PC-3 (cell line): ENCODE data around the gene ZNF436. TPM values are rescaled to one million over a fixed set of nuclear protein-coding genes. Genes with fewer than 3 reads are reported as not detected.

Experiments
- ATAC-seq: fragments of 200-7000 bp; cut with Tn5 transposase; 2 replicates; pipeline ENCODE4 v1.9.1; 2020; ENCODE audit warnings: mild to moderate bottlenecking, moderate library complexity
- BruUV-seq: library from RNA; stranded (reverse); fragments of 400-500 nt; replicated peaks from 2 replicates; lab custom pipeline; 2021; lab: Mats Ljungman, UMichigan
- CTCF ChIA-PET: fragments of 300-600 bp; sonication (Branson Sonifier 250); formaldehyde crosslinking; loops from one replicate; lab custom pipeline; 2022; ENCODE audit warnings: antibody characterized with exemption; lab: Charles Lee
- POLR2A ChIA-PET: fragments of 300-600 bp; sonication (Branson Sonifier 250); formaldehyde crosslinking; loops from one replicate; lab custom pipeline; 2022; ENCODE audit warnings: antibody characterized with exemption; ENCODE audit not compliant: unreplicated experiment; lab: Charles Lee
- DNase-seq: peaks from one replicate; pipeline ENCODE4 v3.0.0-alpha.2; 2015
- H2AFZ ChIP-seq: fragments of 300-600 bp; sonication (generic); 2 replicates; pipeline ENCODE4 v1.6.0; 2016; ENCODE audit warnings: antibody characterized with exemption, low read length
- H3F3A ChIP-seq: fragments of 300-600 bp; sonication (generic); one replicate; pipeline ENCODE4 v1.6.0; 2017; ENCODE audit warnings: antibody characterized with exemption, low read length, control low read depth, mild to moderate bottlenecking; ENCODE audit not compliant: unreplicated experiment
- H3K27ac ChIP-seq: fragments of 300-600 bp; sonication (generic); 2 replicates; pipeline ENCODE4 v1.5.1; 2016; ENCODE audit warnings: mild to moderate bottlenecking, low read length
- H3K27me3 ChIP-seq: fragments of 300-600 bp; sonication (generic); 2 replicates; pipeline ENCODE4 v1.6.1; 2016; ENCODE audit warnings: low read length, mixed read lengths
- H3K36me3 ChIP-seq: fragments of 300-600 bp; sonication (generic); 2 replicates; pipeline ENCODE4 v1.6.1; 2016; ENCODE audit warnings: low read depth, mixed run types, low read length, mixed read lengths
- H3K4me1 ChIP-seq: fragments of 300-600 bp; sonication (generic); 2 replicates; pipeline ENCODE4 v1.5.1; 2016; ENCODE audit warnings: low read length; ENCODE audit not compliant: insufficient read depth
- H3K4me2 ChIP-seq: fragments of 300-600 bp; sonication (generic); 2 replicates; pipeline ENCODE4 v1.6.0; 2016; ENCODE audit warnings: low read length
- H3K4me3 ChIP-seq: fragments of 300-600 bp; sonication (generic); 2 replicates; pipeline ENCODE4 v1.5.1; 2016; ENCODE audit warnings: mild to moderate bottlenecking, low read length, mixed read lengths
- H3K79me2 ChIP-seq: fragments of 300-600 bp; sonication (generic); 2 replicates; pipeline ENCODE4 v1.6.1; 2017; ENCODE audit warnings: low read length, mixed read lengths
- H3K9ac ChIP-seq: fragments of 300-600 bp; sonication (generic); 2 replicates; pipeline ENCODE4 v1.6.0; 2016; ENCODE audit warnings: mild to moderate bottlenecking, low read length
- H3K9me2 ChIP-seq: fragments of 300-600 bp; sonication (generic); replicated peaks from 2 replicates; pipeline ENCODE4 v1.6.1; 2016; ENCODE audit warnings: mixed run types, low read length, mixed read lengths
- H3K9me3 ChIP-seq: fragments of 300-600 bp; sonication (generic); 2 replicates; pipeline ENCODE4 v1.6.1; 2016; ENCODE audit warnings: low read length, mixed read lengths
- H4K20me1 ChIP-seq: fragments of 300-600 bp; sonication (generic); 2 replicates; pipeline ENCODE4 v1.6.1; 2016; ENCODE audit warnings: low read length, mixed read lengths
- EZH2 ChIP-seq: fragments of 300-600 bp; sonication (generic); IDR thresholded peaks from one replicate; pipeline ENCODE4 v1.6.1; 2017; ENCODE audit warnings: antibody characterized with exemption, mild to moderate bottlenecking, low read length; ENCODE audit not compliant: unreplicated experiment
- EZH2phosphoT487 ChIP-seq: fragments of 300-600 bp; sonication (generic); IDR thresholded peaks from 2 replicates; pipeline ENCODE4 v1.6.1; 2018; ENCODE audit warnings: mild to moderate bottlenecking, antibody characterized with exemption, low read length, borderline replicate concordance
- intact Hi-C: fragments of 100-400 bp; cut with micrococcal nuclease; formaldehyde crosslinking; loops from 2 replicates; pipeline ENCODE4 v1.9.0; 2023
- total RNA-seq: library from RNA; depleted of rRNA; stranded (reverse); fragments of >200 nt; gene quantifications from 2 replicates; pipeline ENCODE4 v1.2.3, GENCODE V29; 2014
- TF ChIP-seq, protein P1 (sequence below): fragments of 300-600 bp; sonication (generic); conservative IDR thresholded peaks from 2 replicates; pipeline ENCODE4 v1.5.1; 2017; ENCODE audit warnings: antibody characterized with exemption, low read depth, mild to moderate bottlenecking, low read length

ZNF436 gene
- total RNA-seq, 1 experiment from 2014 or later: 10.5 TPM

DNA sequence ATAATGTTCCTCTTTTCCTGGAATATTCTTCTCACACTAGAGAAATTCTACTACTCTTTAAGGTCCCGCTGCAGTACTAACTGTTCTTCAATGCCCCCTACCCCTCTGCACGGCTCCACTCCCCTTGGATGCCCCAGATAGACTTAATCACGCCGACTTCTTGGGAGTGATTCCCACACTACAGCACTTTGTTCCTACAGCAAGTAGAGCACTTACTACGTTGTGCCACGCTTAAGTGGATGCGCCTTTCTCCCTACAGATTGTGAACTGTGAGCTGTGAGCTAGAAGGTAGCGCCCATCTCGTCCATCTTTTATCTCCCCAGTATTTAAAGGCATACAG lies 2.2 kb downstream of the ZNF436 start:
- Histone ChIP-seq H3K27ac (peak overlapping the region; percentile 66), H3K79me2 (peaks cover 54% of the 10 kb centered on the region), H4K20me1 (no peaks in the 10 kb centered on the region), H3K9me2 (no peaks in the 10 kb centered on the region), H3K4me3 (peak overlapping the region; percentile 93), H3K36me3 (peaks cover 33% of the 10 kb centered on the region), H3K27me3 (no peaks in the 10 kb centered on the region), H3K4me2 (peak overlapping the region; percentile 100), H3K9ac (peak overlapping the region; percentile 94), H3F3A (no peaks in the 10 kb centered on the region), H3K9me3 (peaks cover 22% of the 10 kb centered on the region), H3K4me1 (peaks cover 26% of the 10 kb centered on the region), H2AFZ (peak overlapping the region; percentile 100)
- BruUV-seq: no TSS peak
- no peak for DNase-seq
- POLR2A ChIA-PET: interaction anchor here (1.4 kb wide), 1 partner anchor 23 kb away, joined by 59 read pairs; the partner anchor contains the start of gene HNRNPR
- intact Hi-C loops: no loop called here
- no peak for TF ChIP-seq EZH2
- TF ChIP-seq, protein P1, sequence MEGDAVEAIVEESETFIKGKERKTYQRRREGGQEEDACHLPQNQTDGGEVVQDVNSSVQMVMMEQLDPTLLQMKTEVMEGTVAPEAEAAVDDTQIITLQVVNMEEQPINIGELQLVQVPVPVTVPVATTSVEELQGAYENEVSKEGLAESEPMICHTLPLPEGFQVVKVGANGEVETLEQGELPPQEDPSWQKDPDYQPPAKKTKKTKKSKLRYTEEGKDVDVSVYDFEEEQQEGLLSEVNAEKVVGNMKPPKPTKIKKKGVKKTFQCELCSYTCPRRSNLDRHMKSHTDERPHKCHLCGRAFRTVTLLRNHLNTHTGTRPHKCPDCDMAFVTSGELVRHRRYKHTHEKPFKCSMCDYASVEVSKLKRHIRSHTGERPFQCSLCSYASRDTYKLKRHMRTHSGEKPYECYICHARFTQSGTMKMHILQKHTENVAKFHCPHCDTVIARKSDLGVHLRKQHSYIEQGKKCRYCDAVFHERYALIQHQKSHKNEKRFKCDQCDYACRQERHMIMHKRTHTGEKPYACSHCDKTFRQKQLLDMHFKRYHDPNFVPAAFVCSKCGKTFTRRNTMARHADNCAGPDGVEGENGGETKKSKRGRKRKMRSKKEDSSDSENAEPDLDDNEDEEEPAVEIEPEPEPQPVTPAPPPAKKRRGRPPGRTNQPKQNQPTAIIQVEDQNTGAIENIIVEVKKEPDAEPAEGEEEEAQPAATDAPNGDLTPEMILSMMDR: no peak
- TF ChIP-seq EZH2phosphoT487: no peak
- CTCF ChIA-PET: interaction anchor here (3.4 kb wide), 1 partner anchor 36 kb away, joined by 13 read pairs; no protein-coding TSS in a partner anchor
- ATAC-seq: peak; percentile 1

DNA sequence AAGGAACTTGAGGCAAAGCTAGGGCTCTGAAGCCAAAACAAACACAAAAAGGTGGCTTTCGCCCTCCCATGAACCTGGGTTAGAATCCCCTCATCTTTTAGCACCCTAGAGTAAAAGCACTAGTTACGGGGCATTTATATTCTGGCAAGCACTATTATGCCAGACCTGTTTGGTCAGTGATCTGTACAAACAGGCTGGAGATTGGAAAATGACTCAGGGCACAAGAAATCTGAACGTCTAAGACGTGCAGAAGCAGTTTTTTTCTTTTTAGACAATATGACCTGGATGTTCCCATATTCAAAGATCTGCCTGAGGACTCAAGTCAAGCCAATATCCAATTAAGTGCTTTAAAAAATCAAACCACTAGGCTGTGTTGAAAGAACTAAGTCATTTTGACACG lies 3.0 kb downstream of the ZNF436 start:
- peaks cover 41% of the 10 kb centered on the region for H3K36me3 ChIP-seq
- H2AFZ ChIP-seq: 0 out of 2 replicates have a peak overlapping the region, but pooled peaks have one; percentile 9
- peaks cover 30% of the 10 kb centered on the region for H3K9me3 ChIP-seq
- peak overlapping the region; percentile 94 for H3K9ac ChIP-seq
- no peaks in the 10 kb centered on the region for H3K27me3 ChIP-seq
- CTCF ChIA-PET: interaction anchor here (3.4 kb wide), 1 partner anchor 37 kb away, joined by 13 read pairs; no protein-coding TSS in a partner anchor
- intact Hi-C loops: no loop called here
- no TSS peak for BruUV-seq
- H3K79me2 ChIP-seq: peaks cover 54% of the 10 kb centered on the region
- TF ChIP-seq EZH2 (no peak), EZH2phosphoT487 (no peak)
- TF ChIP-seq, protein P1: no peak
- H3K27ac ChIP-seq: peak overlapping the region; percentile 66
- POLR2A ChIA-PET: interaction anchor here (0.5 to 0.6 kb wide), 2 partner anchors 22 to 1378 kb away, joined by 4 to 8 read pairs; partner anchors contain the start of gene HNRNPR
- no peak for ATAC-seq
- peak overlapping the region; percentile 93 for H3K4me3 ChIP-seq
- H3F3A ChIP-seq: no peaks in the 10 kb centered on the region
- H4K20me1 ChIP-seq: no peaks in the 10 kb centered on the region
- peaks cover 26% of the 10 kb centered on the region for H3K4me1 ChIP-seq
- H3K9me2 ChIP-seq: no peaks in the 10 kb centered on the region
- peak; percentile 82 for DNase-seq
- H3K4me2 ChIP-seq: peak overlapping the region; percentile 100

DNA sequence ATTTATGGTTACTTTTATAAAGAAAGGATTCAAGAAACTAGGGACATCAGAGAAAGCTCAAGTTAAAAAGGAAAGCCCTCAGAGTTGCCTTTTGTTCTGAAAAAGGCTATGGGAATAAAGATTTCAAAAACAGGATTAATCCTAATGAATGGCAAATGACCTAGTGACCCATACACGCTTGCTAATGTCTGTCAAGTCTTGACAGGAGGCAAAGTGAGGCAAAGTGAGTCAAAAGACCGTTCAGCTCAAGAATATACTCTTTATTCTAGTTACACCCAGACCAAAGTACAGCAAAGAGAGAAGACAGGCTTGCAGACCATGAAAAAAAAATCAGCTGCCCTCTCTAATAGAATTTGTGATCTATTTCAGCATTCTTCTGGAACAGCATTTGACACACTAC lies 3.5 kb downstream of the ZNF436 start:
- H3K36me3 ChIP-seq: peaks cover 46% of the 10 kb centered on the region
- no peak for ATAC-seq
- TF ChIP-seq EZH2phosphoT487 (no peak), EZH2 (no peak)
- TF ChIP-seq, protein P1: no peak
- peak overlapping the region; percentile 100 for H3K4me2 ChIP-seq
- ChIA-PET POLR2A (interaction anchor here (0.6 kb wide), 1 partner anchor 1379 kb away, joined by 4 read pairs; no protein-coding TSS in a partner anchor), CTCF (no interaction called here)
- no peaks in the 10 kb centered on the region for H4K20me1 ChIP-seq
- no peak overlapping the region for H3K9ac ChIP-seq
- H3K4me1 ChIP-seq: peaks cover 24% of the 10 kb centered on the region
- H3F3A ChIP-seq: no peaks in the 10 kb centered on the region
- no peak overlapping the region; the same call in 1 of the 2 replicates for H3K27ac ChIP-seq
- no TSS peak for BruUV-seq
- H3K9me2 ChIP-seq: no peaks in the 10 kb centered on the region
- no peak overlapping the region for H2AFZ ChIP-seq
- DNase-seq: no peak
- intact Hi-C loops: no loop called here
- no peaks in the 10 kb centered on the region for H3K27me3 ChIP-seq
- peak overlapping the region; percentile 93 for H3K4me3 ChIP-seq
- peaks cover 54% of the 10 kb centered on the region for H3K79me2 ChIP-seq
- H3K9me3 ChIP-seq: peaks cover 35% of the 10 kb centered on the region
